ENCODE measurements around the gene OR52I1.

The OR52I1 gene

GRCh38 chr11:4641501-4641900 lies 47.7 kb downstream of the OR52I1 start:
- no peaks in the 10 kb centered on the region for H3K36me3 ChIP-seq
- H3K4me1 ChIP-seq: peaks cover 9% of the 10 kb centered on the region; the same call in 1 of the 2 replicates
- no peak overlapping the region for H3K27ac ChIP-seq
- H4K20me1 ChIP-seq: no peaks in the 10 kb centered on the region
- H3K27me3 ChIP-seq: no peaks in the 10 kb centered on the region
- H3K4me3 ChIP-seq: no peak overlapping the region
- no peaks in the 10 kb centered on the region for H3K9me3 ChIP-seq
- no peak overlapping the region for H3K9ac ChIP-seq
- H3K4me2 ChIP-seq: no peak overlapping the region
- TF ChIP-seq Cebpa-rat (IDR thresholded peaks at IDR 0.05): no peak

GRCh38 chr11:4642043-4642442 lies 48.2 kb downstream of the OR52I1 start:
- Histone ChIP-seq H3K4me3 (no peak overlapping the region), H4K20me1 (no peaks in the 10 kb centered on the region), H3K9ac (no peak overlapping the region), H3K4me1 (peaks cover 9% of the 10 kb centered on the region; the same call in 1 of the 2 replicates), H3K27me3 (no peaks in the 10 kb centered on the region), H3K36me3 (no peaks in the 10 kb centered on the region), H3K27ac (no peak overlapping the region), H3K9me3 (no peaks in the 10 kb centered on the region), H3K4me2 (no peak overlapping the region)
- TF ChIP-seq Cebpa-rat (IDR thresholded peaks at IDR 0.05): no peak

DNA sequence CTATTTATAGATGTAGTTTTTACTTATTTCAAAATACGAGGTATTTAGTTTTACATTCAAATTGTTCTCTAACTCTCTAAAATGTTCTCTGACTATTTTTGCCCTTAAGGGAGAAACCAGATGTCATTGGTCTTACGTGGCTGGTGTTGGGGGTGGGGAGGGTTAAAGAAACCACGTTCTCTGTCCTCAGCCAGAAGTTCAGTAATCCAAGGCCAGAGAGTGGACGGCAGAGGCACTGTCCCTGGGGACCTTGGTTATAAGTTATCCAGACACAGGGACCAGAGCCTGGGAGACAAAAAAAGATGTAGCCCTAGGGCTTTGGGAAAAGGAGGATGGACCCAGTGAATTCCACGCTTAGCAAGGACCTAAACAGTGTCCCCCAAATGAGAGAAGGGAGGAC lies 49.2 kb downstream of the OR52I1 start:
- Histone ChIP-seq H3K4me3 (no peak overlapping the region), H3K9ac (no peak overlapping the region), H3K27me3 (no peaks in the 10 kb centered on the region), H3K4me2 (no peak overlapping the region), H4K20me1 (no peaks in the 10 kb centered on the region), H3K36me3 (no peaks in the 10 kb centered on the region), H3K4me1 (peaks cover 9% of the 10 kb centered on the region; the same call in 1 of the 2 replicates), H3K27ac (no peak overlapping the region), H3K9me3 (no peaks in the 10 kb centered on the region)
- no peak for TF ChIP-seq Cebpa-rat (IDR thresholded peaks at IDR 0.05)

GRCh38 chr11:4643682-4644081 lies 49.8 kb downstream of the OR52I1 start, which contains the start of gene OR51E1:
TSS of gene OR51E1 (plus strand) at chr11:4643982. CDS start at chr11:4652527, 8,545 bp downstream.
- H3K9ac ChIP-seq: no peak within 1 kb of the TSS
- no peaks in the 10 kb centered on the region for H3K27me3 ChIP-seq
- H4K20me1 ChIP-seq: no peaks in the 10 kb centered on the region
- TF ChIP-seq Cebpa-rat (IDR thresholded peaks at IDR 0.05): no peak
- H3K4me3 ChIP-seq: no peak within 1 kb of the TSS
- no peak within 1 kb of the TSS for H3K27ac ChIP-seq
- H3K9me3 ChIP-seq: no peaks in the 10 kb centered on the region
- H3K4me1 ChIP-seq: peaks cover 9% of the 10 kb centered on the region; the same call in 1 of the 2 replicates
- no peaks in the 10 kb centered on the region for H3K36me3 ChIP-seq
- H3K4me2 ChIP-seq: peak within 1 kb of the TSS; percentile 13; the same call in 1 of the 2 replicates

- Histone ChIP-seq H3K27ac (no peak overlapping the region), H3K9ac (no peak overlapping the region), H3K9me3 (no peaks in the 10 kb centered on the region), H3K36me3 (no peaks in the 10 kb centered on the region), H4K20me1 (no peaks in the 10 kb centered on the region), H3K4me1 (peaks cover 9% of the 10 kb centered on the region; the same call in 1 of the 2 replicates), H3K27me3 (no peaks in the 10 kb centered on the region), H3K4me3 (no peak overlapping the region), H3K4me2 (no peak overlapping the region)
- TF ChIP-seq Cebpa-rat (IDR thresholded peaks at IDR 0.05): no peak
Measured at GRCh38 chr11:4644233-4644632, 50.4 kb downstream of the OR52I1 start.
